ENCODE data around the gene SH3RF3. TPM values are rescaled to one million over a fixed set of nuclear protein-coding genes. Genes with fewer than 3 reads are reported as not detected.

SH3RF3 gene
- polyA plus RNA-seq, 1 of the 3 experiments (the other 2 are of a cell fraction), result 1.9 TPM

DNA sequence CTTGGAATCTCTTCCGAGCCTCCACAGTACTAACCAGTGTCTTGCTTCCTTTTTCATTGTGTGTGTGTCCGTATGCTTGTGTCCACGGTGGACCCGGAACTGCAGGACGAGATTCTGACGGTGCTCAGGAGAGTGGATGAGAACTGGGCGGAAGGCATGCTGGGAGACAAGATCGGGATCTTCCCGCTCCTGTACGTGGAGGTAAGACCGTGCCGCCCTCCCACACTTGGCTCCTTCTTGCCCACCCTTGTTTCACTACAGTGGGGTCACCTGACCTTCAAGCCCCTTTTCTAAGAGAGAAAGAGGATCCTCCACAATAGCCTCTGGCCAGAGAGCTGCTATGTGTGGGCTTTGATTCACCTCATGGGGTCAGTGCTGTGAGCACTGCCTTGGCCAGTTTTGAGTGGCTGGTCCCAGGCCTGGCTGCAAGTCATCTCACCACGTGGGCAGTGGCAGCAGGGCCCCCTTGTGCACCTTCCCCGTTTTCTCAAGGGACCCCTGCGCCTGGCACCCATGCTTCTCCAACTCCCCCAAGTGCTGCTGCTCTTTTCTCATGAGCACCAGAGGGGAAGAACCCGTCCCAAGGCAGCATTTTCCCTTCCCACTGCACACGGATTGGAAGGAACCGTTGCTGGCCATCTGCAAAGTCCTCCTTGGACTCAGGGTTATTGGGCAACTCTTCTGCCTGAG, 242.6 kb downstream of the SH3RF3 start:
- Histone ChIP-seq H3K9me2 (no peaks in the 10 kb centered on the region), H3F3A (replicated peaks; ENCODE audit: insufficient read depth) (no peaks in the 10 kb centered on the region), H2AFZ (ENCODE audit: low read depth) (no peak overlapping the region), H3K27ac (ENCODE audit: low read depth in 2 of 2, low read length in 1 of 2) (no peak overlapping the region), H3K27me3 (ENCODE audit: insufficient read depth) (no peaks in the 10 kb centered on the region), H3K9ac (no peak overlapping the region), H3K4me1 (ENCODE audit: control insufficient read depth in 1 of 2, insufficient read depth in 2 of 2, low read depth in 1 of 2, low read length in 1 of 2) (no peaks in the 10 kb centered on the region; a peak in 1 of 4 replicates), H3K36me3 (replicated peaks in 1 of 2; ENCODE audit: control insufficient read depth in 1 of 2, insufficient read depth in 2 of 2, low read length in 1 of 2) (peaks cover 4 to 7% of the 10 kb centered on the region in 2 experiments), H3K79me2 (ENCODE audit: insufficient read depth) (no peaks in the 10 kb centered on the region; the same call in 1 of the 2 replicates), H3K4me3 (ENCODE audit: low read depth in 2 of 2, low read length in 1 of 2) (no peak overlapping the region), H4K20me1 (ENCODE audit: insufficient read depth) (no peaks in the 10 kb centered on the region), H3K9me3 (no peaks in the 10 kb centered on the region), H3K4me2 (no peak overlapping the region)
- no peak for TF ChIP-seq TCF12 (IDR thresholded peaks at IDR 0.05)
- no peak for TF ChIP-seq JUND (IDR thresholded peaks at IDR 0.05)
- TF ChIP-seq CHD2 (IDR thresholded peaks at IDR 0.05; ENCODE audit: low read length, partially characterized antibody), result no peak
- TF ChIP-seq POLR2AphosphoS5 (IDR thresholded peaks at IDR 0.05; ENCODE audit: low read depth, low read length), result no peak
- TF ChIP-seq FOSL2 (IDR thresholded peaks at IDR 0.05; ENCODE audit: borderline replicate concordance, low read depth), result no peak
- no peak for TF ChIP-seq REST (IDR thresholded peaks at IDR 0.05; ENCODE audit: low read depth, low read length)
- TF ChIP-seq EZH2phosphoT487 (IDR thresholded peaks at IDR 0.05; ENCODE audit: borderline replicate concordance, low read depth), result no peak
- TF ChIP-seq PBX3 (IDR thresholded peaks at IDR 0.05), result no peak
- TF ChIP-seq MXI1 (IDR thresholded peaks at IDR 0.05; ENCODE audit: low read depth, low read length), result no peak
- TF ChIP-seq RFX5 (IDR thresholded peaks at IDR 0.05; ENCODE audit: low read length), result no peak
- no peak for TF ChIP-seq TEAD4 (IDR thresholded peaks at IDR 0.05; ENCODE audit: borderline replicate concordance, insufficient read depth)
- no peak for TF ChIP-seq FOXJ3 (CRISPR knock-in tag; IDR thresholded peaks at IDR 0.05)
- TF ChIP-seq RXRA (IDR thresholded peaks at IDR 0.05; ENCODE audit: borderline replicate concordance, low read depth), result no peak
- TF ChIP-seq SIN3A (IDR thresholded peaks at IDR 0.05; ENCODE audit: borderline replicate concordance, low read depth, low read length), result no peak
- no peak for TF ChIP-seq GABPA (IDR thresholded peaks at IDR 0.05; ENCODE audit: low read depth)
- TF ChIP-seq RAD21 (IDR thresholded peaks at IDR 0.05; ENCODE audit: low read length), result no peak
- no peak for TF ChIP-seq GATA2 (CRISPR knock-in tag; IDR thresholded peaks at IDR 0.05)
- TF ChIP-seq, protein P1, sequence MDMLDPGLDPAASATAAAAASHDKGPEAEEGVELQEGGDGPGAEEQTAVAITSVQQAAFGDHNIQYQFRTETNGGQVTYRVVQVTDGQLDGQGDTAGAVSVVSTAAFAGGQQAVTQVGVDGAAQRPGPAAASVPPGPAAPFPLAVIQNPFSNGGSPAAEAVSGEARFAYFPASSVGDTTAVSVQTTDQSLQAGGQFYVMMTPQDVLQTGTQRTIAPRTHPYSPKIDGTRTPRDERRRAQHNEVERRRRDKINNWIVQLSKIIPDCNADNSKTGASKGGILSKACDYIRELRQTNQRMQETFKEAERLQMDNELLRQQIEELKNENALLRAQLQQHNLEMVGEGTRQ (IDR thresholded peaks at IDR 0.05; ENCODE audit: borderline replicate concordance, low read depth, low read length), result no peak
- TF ChIP-seq SMC3 (IDR thresholded peaks at IDR 0.05; ENCODE audit: low read depth, low read length), result no peak
- TF ChIP-seq NFIC (IDR thresholded peaks at IDR 0.05; ENCODE audit: borderline replicate concordance), result no peak
- 85% methylated on average over 17 of the region's 18 CpGs for WGBS (ENCODE audit: low lambda C conversion rate)
- CTCF ChIA-PET, result no interaction called here
- DNase-seq, result no peak
- POLR2A ChIA-PET, result no interaction called here

All from SK-N-SH (cell line).